Left lung (tissue), 14 donors: Measurements from ENCODE around the gene ANGPTL5. TPM values are rescaled to one million over a fixed set of nuclear protein-coding genes. Genes with fewer than 3 reads are reported as not detected.
A peak's percentile ranks its signal among the peaks of the same experiment; 100 is the strongest.
"Not testable (repeated sequence)": the region's sequence is repeated elsewhere in the genome, so short reads cannot be mapped to it uniquely, and the experiment has no call there.

ENCODE experiments used
- ATAC-seq: fragments of 200-7000 bp; cut with Tn5 transposase; one replicate; pipeline ENCODE4 v1.9.1; 2020; ENCODE audit warnings: moderate library complexity
- DNase-seq, 4 donors: peaks; one replicate each; pipeline ENCODE4 v3.0.0-alpha.2; 2013 to 2020
- H3K27ac ChIP-seq, 2 donors: fragments of 200-600 bp; sonication (generic) in 1 of 2; one replicate each; pipeline versions ENCODE4 v1.5.0 to v1.8.0; 2020 to 2021
- H3K27me3 ChIP-seq, 2 donors: fragments of 200-600 bp; sonication (generic) in 1 of 2; one replicate each; pipeline versions ENCODE4 v1.5.0 to v1.8.0; 2020 to 2021
- H3K36me3 ChIP-seq, 2 donors: fragments of 200-600 bp; sonication (generic) in 1 of 2; one replicate each; pipeline versions ENCODE4 v1.5.0 to v1.8.0; 2020 to 2021
- H3K4me1 ChIP-seq, 2 donors: fragments of 200-600 bp; one replicate each; pipeline ENCODE4 v1.8.0; 2021
- H3K4me3 ChIP-seq, 2 donors: fragments of 200-600 bp; sonication (generic) in 1 of 2; one replicate each; pipeline versions ENCODE4 v1.5.0 to v1.8.0; 2020 to 2021; ENCODE audit warnings: mild to moderate bottlenecking in 1 of 2
- H3K9me3 ChIP-seq, 2 donors: fragments of 200-600 bp; sonication (generic) in 1 of 2; one replicate each; pipeline versions ENCODE4 v1.5.0 to v1.8.0; 2020 to 2021
- intact Hi-C, 2 donors: fragments of 100-400 bp; cut with DNase I; formaldehyde crosslinking; loops; one replicate each; pipeline versions ENCODE4 v1.11.2 to v1.14.2; 2022
- long read RNA-seq, 12 donors: library from polyadenylated mRNA in 2 of 12; unstranded in 2 of 12; transcript quantifications; one replicate each; pipeline ENCODE4 v2.0.0 and lab custom pipeline, GENCODE V29; 2019 to 2026
- polyA plus RNA-seq, 6 donors: library from polyadenylated mRNA; unstranded; fragments of 120-200 nt; gene quantifications; one replicate each; pipeline ENCODE4 v1.2.1, GENCODE V29; 2013; ENCODE audit not compliant: insufficient read length in 6 of 6
- total RNA-seq, 2 donors: library from RNA; stranded (reverse); fragmentation: NEBNext Ultra II Directional; extraction: Animal tissue kit (Norgen Biotek cat#: 25700); gene quantifications; one replicate each; pipeline ENCODE4 v1.2.1, GENCODE V29; 2021
- TF ChIP-seq, protein P1 (sequence below), 2 donors: fragments of 200-600 bp; sonication (generic) in 1 of 2; IDR thresholded peaks; one replicate each; pipeline versions ENCODE4 v1.5.0 to v1.8.0; 2021; ENCODE audit warnings: antibody characterized with exemption in 2 of 2
- donor health status: DM: no; HTN: yes; CAD: no.
- donor health status: DM: no; HTN: no; CAD: no.

Gene ANGPTL5
- under 1 TPM; 0.09 to 0.34 TPM for total RNA-seq
- under 1 TPM in 2 of 6 donors, not detected in 4; 0.08 to 0.18 TPM for polyA plus RNA-seq
- long read RNA-seq, donor 1, partial matches to known transcripts = 12 of 17 reads
- long read RNA-seq, donor 1, other reads (novel, unspliced or antisense) = 5 of 17 reads
- long read RNA-seq, donor 2, partial matches to known transcripts = 7 of 7 reads
- long read RNA-seq, donor 2, other reads (novel, unspliced or antisense) = 0 of 7 reads
- long read RNA-seq, donor 3 = 0 reads
- long read RNA-seq, donor 4 = 0 reads
- long read RNA-seq, donor 5 = 0 reads
- long read RNA-seq, donor 6, partial matches to known transcripts = 10 of 10 reads
- long read RNA-seq, donor 6, other reads (novel, unspliced or antisense) = 0 of 10 reads
- long read RNA-seq, donor 7 = 0 reads
- long read RNA-seq, donor 8 = 0 reads
- long read RNA-seq, donor 9 = 0 reads
- long read RNA-seq, donor 10 = 0 reads
- long read RNA-seq, donor 11, partial matches to known transcripts = 12 of 12 reads
- long read RNA-seq, donor 11, other reads (novel, unspliced or antisense) = 0 of 12 reads
- long read RNA-seq, donor 12 = 0 reads

DNA sequence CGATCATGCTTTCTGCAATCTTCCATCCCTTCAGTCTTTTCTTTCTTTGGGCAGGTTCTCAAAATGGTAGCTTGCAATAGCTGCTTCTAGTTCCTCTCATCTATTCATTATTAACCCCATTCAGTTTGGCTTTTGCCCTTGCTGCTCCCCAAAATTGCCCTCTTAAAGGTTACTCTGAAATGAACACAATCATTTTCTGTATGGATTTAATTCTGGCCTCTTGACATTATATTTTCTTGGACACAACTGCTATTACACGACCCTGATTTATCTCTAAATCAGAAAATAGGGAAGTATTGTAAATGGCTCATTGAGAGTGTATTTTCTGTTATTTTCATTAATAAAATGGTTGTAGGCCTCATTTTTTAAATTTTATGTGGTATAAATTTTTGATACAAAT is at the start of gene ANGPTL5:
TSS of gene ANGPTL5 (minus strand) at position 101 of the 400 bp plus-strand sequence. CDS start 8,613 bp downstream, outside the sequence.
- H3K27me3 ChIP-seq = no peaks in the 10 kb centered on the region
- intact Hi-C loops = no loop called here
- H3K27ac ChIP-seq = peak within 1 kb of the TSS; percentile 80 to 88
- DNase-seq = no peak
- H3K4me3 ChIP-seq = peak within 1 kb of the TSS; percentile 60 to 65
- no peaks in the 10 kb centered on the region for H3K9me3 ChIP-seq
- ATAC-seq = no peak
- TF ChIP-seq, protein P1, sequence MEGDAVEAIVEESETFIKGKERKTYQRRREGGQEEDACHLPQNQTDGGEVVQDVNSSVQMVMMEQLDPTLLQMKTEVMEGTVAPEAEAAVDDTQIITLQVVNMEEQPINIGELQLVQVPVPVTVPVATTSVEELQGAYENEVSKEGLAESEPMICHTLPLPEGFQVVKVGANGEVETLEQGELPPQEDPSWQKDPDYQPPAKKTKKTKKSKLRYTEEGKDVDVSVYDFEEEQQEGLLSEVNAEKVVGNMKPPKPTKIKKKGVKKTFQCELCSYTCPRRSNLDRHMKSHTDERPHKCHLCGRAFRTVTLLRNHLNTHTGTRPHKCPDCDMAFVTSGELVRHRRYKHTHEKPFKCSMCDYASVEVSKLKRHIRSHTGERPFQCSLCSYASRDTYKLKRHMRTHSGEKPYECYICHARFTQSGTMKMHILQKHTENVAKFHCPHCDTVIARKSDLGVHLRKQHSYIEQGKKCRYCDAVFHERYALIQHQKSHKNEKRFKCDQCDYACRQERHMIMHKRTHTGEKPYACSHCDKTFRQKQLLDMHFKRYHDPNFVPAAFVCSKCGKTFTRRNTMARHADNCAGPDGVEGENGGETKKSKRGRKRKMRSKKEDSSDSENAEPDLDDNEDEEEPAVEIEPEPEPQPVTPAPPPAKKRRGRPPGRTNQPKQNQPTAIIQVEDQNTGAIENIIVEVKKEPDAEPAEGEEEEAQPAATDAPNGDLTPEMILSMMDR (IDR thresholded peaks at IDR 0.05) = no peak
- H3K36me3 ChIP-seq = no peaks in the 10 kb centered on the region
- peaks cover 0 to 9% of the 10 kb centered on the region in 2 donors for H3K4me1 ChIP-seq

DNA sequence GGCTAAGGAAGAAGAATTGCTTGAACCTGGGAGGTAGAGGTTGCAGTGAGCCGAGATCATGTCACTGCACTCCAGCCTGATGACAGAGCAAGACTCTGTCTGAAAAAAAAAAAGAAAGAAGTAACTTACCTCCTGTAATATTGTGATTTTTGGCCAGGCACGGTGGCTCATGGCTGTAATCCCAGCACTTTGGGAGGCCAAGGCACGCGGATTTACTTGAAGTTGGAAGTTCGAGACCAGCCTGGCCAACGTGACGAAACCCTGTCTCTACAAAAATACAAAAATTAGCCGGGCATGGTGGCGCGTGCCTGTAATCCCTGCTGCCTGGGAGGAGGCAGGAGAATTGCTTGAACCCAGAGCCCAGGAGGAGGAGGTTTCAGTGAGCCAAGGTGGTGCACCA is 47.9 kb upstream of the ANGPTL5 start:
- H3K27ac ChIP-seq, H3K27me3 ChIP-seq, H3K36me3 ChIP-seq: not testable (repeated sequence)

DNA sequence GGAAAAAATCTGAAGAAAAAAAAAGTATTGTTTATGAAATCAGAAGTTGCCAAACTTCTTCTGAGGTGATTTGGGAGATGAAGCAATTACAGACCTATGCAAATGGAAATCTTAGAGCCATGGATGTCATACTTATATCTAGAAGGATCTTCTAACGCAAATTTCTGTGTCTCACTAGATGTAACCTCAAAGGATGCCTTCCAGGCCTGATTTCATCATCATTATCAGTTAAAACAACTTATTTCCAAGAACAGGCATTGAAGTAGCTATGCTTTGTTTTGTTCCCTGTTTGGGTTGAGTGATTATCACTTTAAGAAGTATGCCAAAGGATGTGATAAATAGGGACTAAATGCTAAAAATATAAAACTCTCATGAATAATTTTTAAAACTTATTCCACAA is 43.9 kb upstream of the ANGPTL5 start:
- no peaks in the 10 kb centered on the region for H3K27me3 ChIP-seq
- DNase-seq = no peak
- no peaks in the 10 kb centered on the region for H3K4me1 ChIP-seq
- no peak overlapping the region for H3K4me3 ChIP-seq
- TF ChIP-seq, protein P1 (IDR thresholded peaks at IDR 0.05) = no peak
- intact Hi-C loops = no loop called here
- ATAC-seq = no peak
- no peak overlapping the region for H3K27ac ChIP-seq
- H3K36me3 ChIP-seq = no peaks in the 10 kb centered on the region
- H3K9me3 ChIP-seq = no peaks in the 10 kb centered on the region

More for the DNA sequence above, 47.9 kb upstream of the ANGPTL5 start:
- intact Hi-C loops, H3K4me1 ChIP-seq, DNase-seq, H3K4me3 ChIP-seq, H3K9me3 ChIP-seq, ATAC-seq: not testable (repeated sequence)

DNA sequence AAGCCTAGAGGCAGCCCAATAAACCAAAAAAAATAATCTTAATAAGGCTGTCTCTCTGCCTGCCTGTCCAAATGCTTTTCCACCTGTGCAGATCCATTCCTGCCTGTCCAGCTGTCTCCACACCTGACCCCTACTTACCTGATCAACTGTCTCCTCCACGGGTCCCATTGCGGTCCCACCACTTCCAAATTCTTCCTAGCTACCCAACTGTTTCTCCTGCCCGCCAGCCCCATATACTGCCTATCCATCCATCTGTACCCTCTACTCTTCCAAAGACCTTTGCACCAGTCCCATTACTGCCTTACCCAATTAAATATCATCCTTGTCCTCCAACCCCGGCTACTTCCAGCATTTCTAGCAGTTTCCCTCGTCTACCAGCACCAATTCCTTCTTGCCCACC is 39.4 kb upstream of the ANGPTL5 start:
- no peaks in the 10 kb centered on the region for H3K27me3 ChIP-seq
- no peaks in the 10 kb centered on the region for H3K4me1 ChIP-seq
- no peak overlapping the region for H3K27ac ChIP-seq
- H3K36me3 ChIP-seq = no peaks in the 10 kb centered on the region
- H3K9me3 ChIP-seq = no peaks in the 10 kb centered on the region
- ATAC-seq (no peak), DNase-seq (no peak)
- TF ChIP-seq, protein P1 (IDR thresholded peaks at IDR 0.05) = no peak
- H3K4me3 ChIP-seq = no peak overlapping the region
- intact Hi-C loops = no loop called here

DNA sequence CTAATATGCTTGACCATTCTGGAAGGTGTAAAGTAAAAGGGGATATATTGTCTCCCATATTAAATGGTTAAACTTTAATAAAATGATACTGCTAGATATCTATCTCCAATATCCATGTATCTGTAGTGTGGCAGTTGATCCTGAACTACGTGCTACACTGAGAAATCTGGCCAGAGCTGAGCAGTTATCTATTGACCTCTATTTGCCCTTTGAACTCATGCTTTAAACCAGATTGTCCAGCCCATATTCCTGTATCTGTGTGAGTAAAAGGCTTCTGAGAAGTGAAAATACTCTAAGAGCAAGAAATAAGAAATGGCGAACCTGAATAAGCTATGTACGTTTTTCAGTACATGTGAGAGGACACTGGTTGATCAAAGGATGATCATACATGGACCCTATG is 39.0 kb upstream of the ANGPTL5 start:
- H3K4me3 ChIP-seq = no peak overlapping the region
- TF ChIP-seq, protein P1 (IDR thresholded peaks at IDR 0.05) = no peak
- H3K4me1 ChIP-seq = no peaks in the 10 kb centered on the region
- DNase-seq (no peak), ATAC-seq (no peak)
- no peaks in the 10 kb centered on the region for H3K27me3 ChIP-seq
- H3K36me3 ChIP-seq = no peaks in the 10 kb centered on the region
- H3K27ac ChIP-seq = no peak overlapping the region
- intact Hi-C loops = no loop called here
- H3K9me3 ChIP-seq = no peaks in the 10 kb centered on the region
